ENCODE data around the gene CHFR. TPM values are rescaled to one million over a fixed set of nuclear protein-coding genes. Genes with fewer than 3 reads are reported as not detected.

Gene CHFR
- total RNA-seq, 1 donor from 2014 or later: 108 TPM

DNA sequence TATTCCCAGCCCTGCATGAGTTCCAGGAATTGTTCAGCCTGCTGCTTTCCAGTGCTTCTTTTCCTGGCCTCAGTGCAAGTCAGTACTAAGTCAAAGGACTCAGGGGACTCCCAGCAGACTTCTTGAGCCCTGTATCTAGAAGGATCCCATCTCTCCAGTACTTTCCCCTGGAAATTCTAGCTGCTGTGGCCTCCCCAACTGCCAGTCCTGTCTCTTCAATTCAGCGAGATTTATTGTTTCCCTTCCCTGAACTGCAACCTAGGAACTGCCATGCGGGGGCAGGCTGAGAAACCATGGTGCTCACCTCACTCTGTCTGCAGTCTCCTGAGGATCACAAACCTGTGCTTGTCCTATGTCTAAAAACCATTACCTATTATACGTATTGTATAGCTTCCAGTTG is 37.0 kb upstream of the CHFR start:
- ATAC-seq (ENCODE audit: low read depth): no peak
- TF ChIP-seq CTCF (IDR thresholded peaks at IDR 0.05): no peak
- no peak overlapping the region for H3K27ac Mint-ChIP-seq
- H3K4me3 Mint-ChIP-seq: no peak overlapping the region
- intact Hi-C loops (cut with micrococcal nuclease): no loop called here
- no peaks in the 10 kb centered on the region for H3K4me1 Mint-ChIP-seq
- DNase-seq: no peak
- ChIA-PET POLR2A (no interaction called here), CTCF (no interaction called here)
- peaks cover 63% of the 10 kb centered on the region for H3K36me3 Mint-ChIP-seq (ENCODE audit: low read depth)
- peaks cover 46% of the 10 kb centered on the region for H3K9me3 Mint-ChIP-seq
- no peaks in the 10 kb centered on the region for H3K27me3 Mint-ChIP-seq

DNA sequence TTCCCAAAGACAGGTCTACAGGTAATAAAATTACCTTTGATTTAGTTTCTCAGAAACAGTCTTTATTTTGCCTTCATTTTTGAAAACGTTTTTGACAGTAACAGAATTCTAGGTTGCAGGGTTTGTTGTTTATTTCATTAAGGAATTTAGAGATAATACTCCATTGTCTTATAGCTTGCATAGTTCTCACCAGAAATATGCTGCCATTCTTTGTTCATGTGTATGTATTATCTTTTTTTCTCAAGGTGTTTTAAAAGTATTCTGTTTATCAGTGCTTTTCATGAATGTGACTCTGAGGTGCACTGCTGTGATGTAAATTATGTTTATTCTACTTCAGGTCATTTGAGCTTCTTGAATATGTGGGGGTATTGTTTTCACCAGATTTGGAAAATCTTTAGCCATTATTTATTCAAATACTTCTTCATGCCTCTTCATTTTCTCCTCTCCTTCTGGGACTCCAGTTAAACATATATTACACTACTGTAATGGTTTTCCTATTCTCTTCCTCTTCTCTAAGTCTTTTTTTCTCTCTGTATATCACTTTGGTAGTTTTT is 36.0 kb upstream of the CHFR start:
- Mint-ChIP-seq H3K27me3 (no peaks in the 10 kb centered on the region), H3K36me3 (ENCODE audit: low read depth) (peaks cover 59% of the 10 kb centered on the region), H3K4me3 (no peak overlapping the region), H3K4me1 (no peaks in the 10 kb centered on the region), H3K27ac (no peak overlapping the region), H3K9me3 (peaks cover 43% of the 10 kb centered on the region)
- ATAC-seq (ENCODE audit: low read depth) (no peak), DNase-seq (no peak)
- intact Hi-C loops (cut with micrococcal nuclease): no loop called here
- CTCF ChIA-PET: no interaction called here
- TF ChIP-seq CTCF (IDR thresholded peaks at IDR 0.05): no peak
- POLR2A ChIA-PET: no interaction called here

- Mint-ChIP-seq H3K27me3 (no peaks in the 10 kb centered on the region), H3K4me3 (no peak overlapping the region), H3K4me1 (no peaks in the 10 kb centered on the region), H3K36me3 (ENCODE audit: low read depth) (peaks cover 61% of the 10 kb centered on the region), H3K9me3 (peaks cover 48% of the 10 kb centered on the region), H3K27ac (no peak overlapping the region)
- CTCF ChIA-PET: no interaction called here
- intact Hi-C loops (cut with micrococcal nuclease): no loop called here
- DNase-seq (no peak), ATAC-seq (ENCODE audit: low read depth) (no peak)
- POLR2A ChIA-PET: interaction anchor here (0.6 kb wide), 1 partner anchor 34 kb away, joined by 8 read pairs; no protein-coding TSS in a partner anchor
- TF ChIP-seq CTCF (IDR thresholded peaks at IDR 0.05): no peak
These were observed 35.3 kb upstream of the CHFR start for GRCh38 chr12:132922676-132923075.

DNA sequence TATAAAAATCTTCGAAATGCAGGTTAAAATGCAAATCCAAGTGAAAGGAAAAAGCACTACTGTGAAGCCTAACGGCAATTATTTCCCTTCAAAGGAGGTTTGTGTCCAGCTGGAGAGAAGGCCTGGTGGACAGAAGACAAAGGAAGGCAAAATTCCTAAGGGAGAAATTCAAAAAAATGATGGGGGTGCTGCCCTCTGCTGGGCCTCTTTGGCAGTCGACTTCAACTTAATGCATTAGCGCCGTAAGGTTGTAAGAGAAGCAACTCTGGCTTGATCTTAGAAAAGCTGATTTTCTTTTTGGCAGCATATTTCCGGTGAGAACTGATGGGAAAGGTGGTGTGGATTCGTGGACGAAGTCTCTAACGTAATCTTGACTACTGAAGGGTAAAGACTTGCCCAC is 34.3 kb upstream of the CHFR start:
- no peak for ATAC-seq (ENCODE audit: low read depth)
- H3K9me3 Mint-ChIP-seq: peaks cover 47% of the 10 kb centered on the region
- CTCF ChIA-PET: no interaction called here

DNA sequence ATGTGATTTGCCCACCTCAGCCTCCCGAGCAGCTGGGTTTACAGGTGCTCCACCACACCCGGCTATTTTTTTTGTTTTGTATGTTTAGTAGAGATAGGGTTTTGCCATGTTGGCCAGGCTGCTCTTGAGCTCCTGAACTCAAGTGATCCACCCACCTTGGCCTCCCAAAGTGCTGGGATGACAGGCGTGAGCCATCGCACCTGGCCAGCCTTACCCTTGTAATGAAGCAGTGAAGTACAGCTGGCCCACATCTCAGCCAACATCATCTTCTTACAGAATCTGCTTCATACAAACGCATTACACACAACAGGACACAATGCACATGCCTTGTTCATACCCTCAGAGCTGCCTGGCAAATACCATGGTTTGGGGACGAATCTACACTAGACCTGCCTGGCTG is 31.3 kb upstream of the CHFR start:
- H3K27ac Mint-ChIP-seq: no peak overlapping the region
- H3K9me3 Mint-ChIP-seq: peaks cover 41% of the 10 kb centered on the region
- no peaks in the 10 kb centered on the region for H3K4me1 Mint-ChIP-seq
- CTCF ChIA-PET: no interaction called here
- POLR2A ChIA-PET: no interaction called here
- intact Hi-C loops (cut with micrococcal nuclease): no loop called here
- DNase-seq (no peak), ATAC-seq (ENCODE audit: low read depth) (no peak)
- H3K27me3 Mint-ChIP-seq: no peaks in the 10 kb centered on the region
- H3K4me3 Mint-ChIP-seq: no peak overlapping the region
- H3K36me3 Mint-ChIP-seq (ENCODE audit: low read depth): peaks cover 48% of the 10 kb centered on the region
- no peak for TF ChIP-seq CTCF (IDR thresholded peaks at IDR 0.05)

More for the DNA sequence above, 34.3 kb upstream of the CHFR start:
- Mint-ChIP-seq H3K36me3 (ENCODE audit: low read depth) (peaks cover 58% of the 10 kb centered on the region), H3K4me3 (no peak overlapping the region), H3K4me1 (no peaks in the 10 kb centered on the region), H3K27ac (no peak overlapping the region), H3K27me3 (no peaks in the 10 kb centered on the region)
- POLR2A ChIA-PET: no interaction called here
- no peak for TF ChIP-seq CTCF (IDR thresholded peaks at IDR 0.05)
- DNase-seq: no peak
- intact Hi-C loops (cut with micrococcal nuclease): no loop called here
